ENCODE results near the gene PRMT3. TPM values are rescaled to one million over a fixed set of nuclear protein-coding genes. Genes with fewer than 3 reads are reported as not detected.

PRMT3 gene
- total RNA-seq, 1 experiment from 2014 or later: 22.6 TPM

- DNase-seq: no peak
- no peaks in the 10 kb centered on the region for H3K27me3 Mint-ChIP-seq (ENCODE audit: low read depth)
- no peak overlapping the region for H2BK5ac ChIP-seq (ENCODE audit: insufficient read length, low read length)
- H3K18ac ChIP-seq (ENCODE audit: insufficient read length, low read depth, low read length): no peak overlapping the region
- no peak overlapping the region for H3K4me2 ChIP-seq (ENCODE audit: insufficient read depth, insufficient read length, low read length)
- no peak for TF ChIP-seq CTCF (conservative IDR thresholded peaks at IDR 0.05)
- no peaks in the 10 kb centered on the region for H3K9me3 ChIP-seq (ENCODE audit: control insufficient read depth, low read depth, low read length)
- H3K27ac Mint-ChIP-seq: no peak overlapping the region; a peak in 1 of 7 replicates
- H3K79me1 ChIP-seq (ENCODE audit: insufficient read depth, low read depth, low read length, poor library complexity, severe bottlenecking): no peaks in the 10 kb centered on the region
- no peak overlapping the region for H2BK20ac ChIP-seq (ENCODE audit: low read depth, low read length, poor library complexity, severe bottlenecking)
- no peaks in the 10 kb centered on the region for H3K9me3 Mint-ChIP-seq
- no peak overlapping the region for H3K14ac ChIP-seq (ENCODE audit: insufficient read depth, low read length)
- no peaks in the 10 kb centered on the region for H3K4me1 ChIP-seq (ENCODE audit: insufficient read depth, low read length)
- H3K56ac ChIP-seq (ENCODE audit: insufficient read length, low read depth, low read length): no peak overlapping the region
- no peak overlapping the region for H3K9ac ChIP-seq (ENCODE audit: extremely low read depth, insufficient read length, low read length)
- H3K79me2 ChIP-seq (ENCODE audit: insufficient read depth, low read length): no peaks in the 10 kb centered on the region
- H3K4ac ChIP-seq (ENCODE audit: low read depth, low read length): no peak overlapping the region
- H2AFZ ChIP-seq (ENCODE audit: low read length): no peak overlapping the region
- no CpG with 5 or more reads among the region's 5 CpGs for WGBS (ENCODE audit: extremely low coverage, insufficient read length, low lambda C conversion rate)
- H4K20me1 ChIP-seq (ENCODE audit: control insufficient read depth, insufficient read depth, insufficient read length): no peaks in the 10 kb centered on the region
- no peak overlapping the region for H3K27ac ChIP-seq (ENCODE audit: insufficient read length, low read depth, low read length)
- H3K23me2 ChIP-seq (ENCODE audit: insufficient read length, low read depth, low read length, poor library complexity, severe bottlenecking): no peaks in the 10 kb centered on the region
- no peaks in the 10 kb centered on the region; a peak in 2 of 7 replicates for H3K36me3 Mint-ChIP-seq (ENCODE audit: insufficient read depth in 1 of 3, low read depth in 3 of 3)
- no peak overlapping the region for H2AK5ac ChIP-seq (ENCODE audit: insufficient read length, low read length)
- H4K5ac ChIP-seq (ENCODE audit: insufficient read length, low read depth, low read length): no peak overlapping the region
- no peak overlapping the region for H3T11ph ChIP-seq (ENCODE audit: low read length)
- no peak overlapping the region for H2BK15ac ChIP-seq (ENCODE audit: low read depth, low read length)
- H3K4me3 Mint-ChIP-seq: no peak overlapping the region
- no peak overlapping the region for H3K23ac ChIP-seq (ENCODE audit: insufficient read length, low read depth, low read length)
- H4K8ac ChIP-seq (replicated peaks; ENCODE audit: insufficient read length, low read depth, low read length): no peak overlapping the region
- no peak overlapping the region for H2BK120ac ChIP-seq (ENCODE audit: low read depth, low read length, poor library complexity, severe bottlenecking)
- no peak overlapping the region for H2BK12ac ChIP-seq (ENCODE audit: insufficient read length, low read depth, low read length)
- no peak overlapping the region for H4K91ac ChIP-seq (ENCODE audit: insufficient read length, low read depth, low read length)
- no peaks in the 10 kb centered on the region for H3K27me3 ChIP-seq (ENCODE audit: insufficient read depth, low read length)
- no peaks in the 10 kb centered on the region for H3K4me1 Mint-ChIP-seq
Observed at GRCh38 chr11:20429216-20429615, 41.7 kb downstream of the PRMT3 start.
